GM21576 (cell line): ENCODE results near the gene IL34.
"Not testable (repeated sequence)": the region's sequence is repeated elsewhere in the genome, so short reads cannot be mapped to it uniquely, and the experiment has no call there.

Source experiments
- ATAC-seq: cut with Tn5 transposase; IDR thresholded peaks from one replicate; pipeline ENCODE4 v1.9.1; 2021; ENCODE audit warnings: mild to moderate bottlenecking, moderate library complexity; ENCODE audit not compliant: unreplicated experiment

Gene IL34

GRCh38 chr16:70656712-70657263 lies 10.4 kb downstream of the IL34 start:
- no peak for ATAC-seq

- ATAC-seq = no peak
These were observed 11.6 kb downstream of the IL34 start for GRCh38 chr16:70657956-70658355.

- ATAC-seq = no peak
These were observed 12.6 kb downstream of the IL34 start for GRCh38 chr16:70658921-70659320.

- ATAC-seq = no peak
These were observed 13.2 kb downstream of the IL34 start for GRCh38 chr16:70659546-70659945.

- no peak for ATAC-seq
These were observed 13.8 kb downstream of the IL34 start for GRCh38 chr16:70659953-70660671.

- ATAC-seq = no peak
These were observed 14.5 kb downstream of the IL34 start for GRCh38 chr16:70660672-70661350.

GRCh38 chr16:70661534-70661917 lies 15.2 kb downstream of the IL34 start:
- ATAC-seq = no peak

- ATAC-seq = no peak
These were observed 15.7 kb downstream of the IL34 start for GRCh38 chr16:70661918-70662641.

GRCh38 chr16:70662991-70663523 lies 16.7 kb downstream of the IL34 start:
- ATAC-seq = no peak

- no peak for ATAC-seq
These were observed 17.4 kb downstream of the IL34 start for GRCh38 chr16:70663524-70664324.

GRCh38 chr16:70664325-70665112 lies 18.2 kb downstream of the IL34 start:
- no peak for ATAC-seq

GRCh38 chr16:70665113-70665694 lies 18.8 kb downstream of the IL34 start:
- no peak for ATAC-seq

GRCh38 chr16:70665806-70666735 lies 19.7 kb downstream of the IL34 start:
- ATAC-seq = no peak

- ATAC-seq = no peak
These were observed 23.8 kb downstream of the IL34 start for GRCh38 chr16:70670175-70670574.

GRCh38 chr16:70670938-70671337 lies 24.6 kb downstream of the IL34 start:
- ATAC-seq = not testable (repeated sequence)

GRCh38 chr16:70674221-70675014 lies 28.1 kb downstream of the IL34 start:
- ATAC-seq = no peak

GRCh38 chr16:70675851-70676513 lies 29.6 kb downstream of the IL34 start:
- ATAC-seq = no peak
